ENCODE results near the gene LCK.

Gene LCK

DNA sequence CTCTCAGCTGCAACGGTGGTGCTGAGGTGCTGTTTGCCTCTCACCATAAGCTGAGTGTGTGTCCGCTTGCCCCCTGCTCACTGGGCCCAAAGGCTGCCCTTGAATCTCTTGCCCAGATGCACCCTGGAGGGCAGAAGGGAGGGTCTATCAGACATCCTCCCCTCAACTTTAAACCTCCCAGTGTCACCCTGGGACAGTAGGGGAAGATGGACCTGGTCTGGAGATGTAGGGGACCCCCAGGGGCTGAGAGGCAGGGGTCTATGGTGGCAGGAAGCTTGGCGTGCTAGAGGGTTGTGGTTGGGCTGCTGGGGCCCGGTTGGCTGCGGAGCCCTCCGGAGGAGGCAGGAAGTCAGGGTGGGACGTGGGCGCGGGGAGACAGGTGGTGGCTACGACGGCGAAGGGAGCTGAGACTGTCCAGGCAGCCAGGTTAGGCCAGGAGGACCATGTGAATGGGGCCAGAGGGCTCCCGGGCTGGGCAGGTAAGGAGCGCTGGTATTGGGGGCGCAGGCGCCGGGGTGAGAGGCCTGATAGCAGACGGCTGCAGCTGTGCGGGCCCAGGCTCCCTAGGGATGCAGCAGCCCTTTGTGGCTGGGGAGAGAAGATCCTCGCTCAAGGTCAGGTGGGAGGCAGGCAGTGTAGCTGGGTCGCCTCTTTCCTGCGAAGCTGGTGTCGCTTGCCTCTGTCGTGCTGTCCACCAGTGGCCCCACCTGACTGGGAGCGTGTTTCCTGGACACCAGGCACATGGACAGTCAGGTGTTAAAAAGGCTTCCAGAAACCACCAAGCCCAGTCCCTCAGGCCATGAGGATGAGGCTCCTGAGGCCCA is at the start of gene LCK:
TSS of gene LCK (plus strand) at position 373 of the 824 bp plus-strand sequence. CDS start 23,065 bp downstream, outside the sequence.
- no peak for DNase-seq (ENCODE audit: low spot score)

DNA sequence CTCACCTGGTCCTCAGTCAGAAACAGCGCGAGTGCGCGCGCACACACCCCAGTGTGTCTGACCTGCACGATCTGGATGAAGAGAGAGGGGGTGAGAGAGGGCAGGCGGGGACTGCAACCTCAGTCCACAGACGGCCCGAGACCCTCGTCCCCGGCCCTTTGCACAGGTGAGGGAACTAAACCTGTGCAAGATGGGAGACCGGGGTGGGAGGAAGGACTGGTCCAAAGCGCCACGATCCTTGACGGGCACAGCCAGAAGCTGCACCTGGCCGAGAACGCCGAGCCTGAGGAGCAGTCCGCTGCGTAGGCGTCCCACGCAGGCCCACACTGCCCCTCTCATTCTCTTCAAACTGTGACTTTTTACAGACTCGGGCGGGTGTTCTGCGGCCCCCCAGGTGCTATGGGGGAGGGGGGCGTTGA is 46.1 kb upstream of the LCK start:
- no peak for DNase-seq (ENCODE audit: low spot score)

DNA sequence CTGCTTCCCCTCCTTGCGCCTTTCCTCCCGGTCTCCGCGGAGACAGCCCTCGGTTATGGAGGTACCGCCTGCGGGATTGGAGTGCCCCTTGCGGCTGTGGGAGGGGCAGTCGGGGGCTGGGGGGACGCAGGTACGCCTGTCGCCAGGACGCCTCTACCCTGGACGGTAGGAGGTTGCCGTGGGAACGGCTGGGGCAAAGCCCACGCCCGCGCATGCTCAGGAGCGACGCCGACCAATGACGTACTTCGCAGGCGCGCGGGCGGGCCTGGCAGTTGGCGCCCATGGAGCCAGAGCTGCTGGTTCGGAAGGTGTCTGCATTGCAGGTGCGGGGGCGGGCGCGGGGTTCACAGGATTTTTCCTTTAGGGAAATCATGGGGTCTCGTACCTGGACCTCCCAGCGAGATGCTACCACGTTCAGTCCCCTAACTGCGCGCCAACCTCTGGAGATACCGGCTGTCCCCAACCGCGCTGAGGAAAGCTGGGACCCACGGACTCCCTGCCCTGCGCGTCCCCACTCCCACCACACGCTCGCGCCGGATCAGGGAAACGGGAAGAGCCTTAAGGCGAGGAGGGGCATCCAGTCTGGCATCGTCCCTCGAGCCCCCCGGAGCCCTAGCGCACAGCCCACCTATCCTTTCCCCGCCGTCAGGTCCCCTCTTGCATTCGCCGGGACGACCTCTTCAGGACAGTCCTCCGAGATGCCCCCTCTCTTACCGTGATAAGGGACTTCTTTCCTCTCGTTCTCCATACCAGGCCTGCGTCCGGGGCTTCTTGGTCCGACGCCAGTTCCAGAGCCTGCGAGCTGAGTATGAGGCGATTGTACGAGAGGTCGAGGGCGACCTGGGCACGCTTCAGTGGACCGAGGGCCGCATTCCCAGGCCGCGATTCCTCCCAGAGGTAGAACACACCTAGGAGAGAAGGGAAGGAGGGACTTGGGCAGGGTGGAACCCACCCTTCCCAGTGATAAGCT is 45.4 kb upstream of the LCK start, which contains the start of gene IQCC:
TSS of gene IQCC (plus strand) at position 271 of the 970 bp plus-strand sequence. CDS start at position 282, 11 bp downstream.
- peak; percentile 90 for DNase-seq (ENCODE audit: low spot score)

DNA sequence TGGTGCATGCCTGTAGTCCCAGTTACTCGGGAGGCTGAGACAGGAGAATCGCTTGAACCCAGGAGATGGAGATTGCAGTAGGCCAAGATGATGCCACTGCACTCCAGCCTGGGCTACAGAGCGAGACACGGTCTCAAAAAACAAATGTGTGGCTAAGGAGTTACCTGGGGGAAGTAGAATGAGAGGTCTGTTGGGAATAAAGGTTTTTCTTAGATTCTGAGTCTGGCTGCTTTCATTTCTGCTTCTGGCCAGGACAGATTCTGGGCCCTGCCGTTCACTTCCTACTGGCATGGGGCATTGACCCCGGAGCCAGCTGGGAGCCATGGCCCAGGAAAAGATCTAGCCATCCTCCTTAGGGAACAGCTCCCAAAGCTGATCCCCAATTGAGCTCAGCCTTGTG is 42.6 kb upstream of the LCK start:
- DNase-seq (ENCODE audit: low spot score): no peak

DNA sequence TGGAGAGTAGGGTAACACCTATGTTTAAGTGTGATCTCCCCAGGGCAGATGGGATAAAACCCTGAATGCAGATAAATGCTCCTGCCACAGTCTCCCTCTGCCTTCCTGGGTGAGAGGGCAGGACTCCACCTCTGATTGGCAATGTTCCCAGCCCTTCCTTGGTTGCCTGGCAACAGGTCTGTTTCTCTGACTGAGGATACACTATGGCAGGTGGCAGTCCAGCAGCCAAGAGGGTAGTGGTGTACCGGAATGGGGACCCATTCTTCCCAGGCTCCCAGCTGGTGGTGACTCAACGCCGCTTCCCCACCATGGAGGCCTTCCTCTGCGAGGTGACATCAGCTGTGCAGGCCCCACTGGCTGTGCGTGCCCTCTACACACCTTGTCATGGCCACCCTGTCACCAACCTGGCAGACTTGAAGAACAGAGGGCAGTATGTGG is 42.2 kb upstream of the LCK start, which contains the start of gene DCDC2B:
TSS of gene DCDC2B (plus strand) at position 199 of the 438 bp plus-strand sequence. CDS start at position 204, 5 bp downstream.
- no peak for DNase-seq (ENCODE audit: low spot score)

DNA sequence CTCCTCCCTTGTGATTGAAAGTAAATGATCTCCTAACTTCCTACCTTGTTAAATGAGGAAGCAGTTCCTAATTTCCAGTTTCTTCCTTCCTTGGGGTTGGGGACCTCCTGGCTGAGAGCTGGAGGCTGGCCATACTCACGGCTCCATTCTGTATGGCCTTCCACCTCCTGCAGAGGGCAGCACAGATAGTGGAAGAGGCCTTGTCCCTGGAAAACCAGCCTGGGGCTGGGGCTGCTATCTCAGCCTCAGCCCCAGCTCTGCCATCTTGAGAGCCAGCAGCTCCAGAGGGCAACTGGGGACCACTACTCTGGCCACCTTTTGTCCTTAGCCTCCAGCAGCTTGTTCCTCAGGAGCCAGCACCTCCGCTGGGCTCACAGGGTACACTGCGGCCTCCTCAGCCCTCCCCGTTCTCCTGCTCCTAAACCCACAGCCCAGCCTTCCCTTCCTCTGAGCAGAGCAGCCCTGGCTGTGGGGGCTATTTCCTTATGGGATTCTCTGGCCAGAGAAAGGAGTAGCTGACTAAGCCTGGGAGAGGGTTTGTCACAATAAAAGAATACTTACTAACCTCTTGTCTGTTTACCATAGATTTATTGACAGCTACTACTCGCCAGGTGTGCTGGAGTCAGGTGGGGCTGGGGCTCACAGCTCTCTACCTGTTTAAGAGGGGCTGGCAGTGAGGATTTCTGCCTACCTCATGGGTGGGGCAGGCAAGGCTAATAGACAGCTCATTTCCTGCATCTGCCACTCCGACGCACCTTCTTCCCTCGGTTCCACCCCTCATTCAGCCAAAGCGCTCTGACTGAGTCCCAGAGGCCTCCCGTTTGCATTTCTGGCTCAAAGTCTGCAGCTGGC is 35.2 kb upstream of the LCK start:
- no peak for DNase-seq (ENCODE audit: low spot score)

DNA sequence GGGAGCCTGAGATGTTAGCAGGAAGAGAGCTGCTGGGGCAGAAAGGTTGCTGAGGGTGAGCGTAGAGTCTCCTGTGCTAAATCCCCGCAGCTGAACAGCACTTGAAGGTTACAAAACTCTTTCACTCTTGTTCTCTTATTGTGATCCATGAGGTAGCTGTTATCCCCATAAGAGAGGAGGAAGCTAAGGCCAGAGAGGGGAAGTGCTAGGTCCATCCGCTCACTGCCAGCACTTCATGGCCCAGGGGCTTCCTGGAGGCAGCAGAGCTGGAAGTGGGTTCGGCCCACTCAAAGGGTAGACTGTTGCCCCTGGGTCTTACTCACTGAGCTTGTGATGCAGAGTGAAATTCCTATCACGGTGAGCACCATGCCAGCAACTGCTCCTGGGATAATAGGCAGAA is 34.5 kb upstream of the LCK start:
- DNase-seq (ENCODE audit: low spot score): no peak

DNA sequence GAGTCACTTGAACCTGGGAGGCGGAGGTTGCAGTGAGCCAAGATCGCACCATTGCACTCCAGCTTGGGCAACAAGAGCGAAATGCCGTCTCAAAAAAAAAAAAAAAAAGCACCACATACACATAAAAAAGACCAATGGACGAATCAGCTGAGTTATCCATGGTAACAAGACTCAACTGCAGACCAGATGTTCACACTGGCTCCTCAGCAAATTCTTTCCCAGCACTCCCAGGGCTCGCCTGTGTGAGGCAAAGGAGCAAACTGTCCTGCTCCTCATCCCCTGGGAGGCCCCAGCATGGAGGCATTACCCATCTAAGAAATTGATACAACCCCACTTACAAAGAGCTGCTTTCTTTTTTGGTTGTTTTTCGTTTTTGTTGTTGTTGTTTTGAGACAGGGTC is 32.0 kb upstream of the LCK start:
- no peak for DNase-seq (ENCODE audit: low spot score)

DNA sequence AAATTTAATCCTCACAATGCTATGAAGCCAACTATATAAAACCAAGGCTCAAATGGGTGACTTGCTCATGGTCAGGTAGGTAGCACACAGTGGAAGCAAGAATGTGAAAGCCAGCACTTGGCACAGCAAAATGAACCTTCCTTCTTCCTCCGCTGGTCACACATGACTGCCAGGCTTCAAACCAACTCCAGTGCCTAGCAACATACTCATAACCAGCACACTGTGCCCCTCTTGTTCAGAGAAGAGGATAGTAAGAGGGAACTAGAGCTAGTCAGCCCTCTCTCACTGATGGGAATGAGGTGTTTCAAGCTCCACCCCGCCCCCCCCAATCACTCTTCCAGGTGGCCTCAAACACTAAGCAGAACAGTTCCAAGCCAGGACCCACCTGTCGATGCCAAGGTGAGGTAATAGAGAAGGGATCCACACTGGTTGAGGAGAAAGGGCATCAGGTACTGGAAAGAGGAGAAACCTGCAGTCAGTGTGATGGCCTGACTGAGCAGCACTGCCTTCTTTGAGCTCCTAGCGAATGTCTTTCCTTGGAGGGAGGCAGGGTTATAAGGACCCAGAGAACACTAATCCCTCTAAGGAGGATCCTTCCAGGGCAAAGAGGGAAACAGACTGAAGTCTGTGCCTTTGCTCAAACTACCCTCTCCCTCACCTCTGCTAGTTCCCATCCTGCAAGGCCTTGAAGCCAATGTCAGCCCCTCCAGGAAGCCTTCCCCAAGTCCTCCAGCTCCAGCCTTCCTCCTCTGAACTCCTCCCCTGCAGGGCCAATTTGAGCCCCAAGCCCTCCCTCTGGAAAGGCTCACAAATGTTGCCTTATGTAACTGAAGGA is 30.1 kb upstream of the LCK start:
- no peak for DNase-seq (ENCODE audit: low spot score)

DNA sequence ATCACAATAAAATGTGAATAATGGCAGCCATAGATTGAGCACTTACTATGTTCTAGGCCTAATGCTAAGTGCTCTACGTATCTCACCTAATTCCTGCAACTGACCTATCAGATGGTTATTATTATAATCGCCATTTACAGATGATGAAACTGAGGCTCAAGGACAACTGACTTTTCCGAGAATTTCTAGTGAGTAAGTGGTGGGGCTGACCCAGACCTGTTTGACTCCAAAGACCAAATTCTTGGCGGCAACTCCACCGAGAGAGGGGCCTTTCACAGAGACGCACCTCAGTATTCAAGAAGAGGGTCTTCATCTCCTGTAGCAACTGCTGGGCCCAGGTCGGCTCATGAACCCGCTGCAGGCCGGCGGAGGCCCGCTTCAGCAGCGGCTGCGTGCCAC is 29.5 kb upstream of the LCK start:
- no peak for DNase-seq (ENCODE audit: low spot score)

DNA sequence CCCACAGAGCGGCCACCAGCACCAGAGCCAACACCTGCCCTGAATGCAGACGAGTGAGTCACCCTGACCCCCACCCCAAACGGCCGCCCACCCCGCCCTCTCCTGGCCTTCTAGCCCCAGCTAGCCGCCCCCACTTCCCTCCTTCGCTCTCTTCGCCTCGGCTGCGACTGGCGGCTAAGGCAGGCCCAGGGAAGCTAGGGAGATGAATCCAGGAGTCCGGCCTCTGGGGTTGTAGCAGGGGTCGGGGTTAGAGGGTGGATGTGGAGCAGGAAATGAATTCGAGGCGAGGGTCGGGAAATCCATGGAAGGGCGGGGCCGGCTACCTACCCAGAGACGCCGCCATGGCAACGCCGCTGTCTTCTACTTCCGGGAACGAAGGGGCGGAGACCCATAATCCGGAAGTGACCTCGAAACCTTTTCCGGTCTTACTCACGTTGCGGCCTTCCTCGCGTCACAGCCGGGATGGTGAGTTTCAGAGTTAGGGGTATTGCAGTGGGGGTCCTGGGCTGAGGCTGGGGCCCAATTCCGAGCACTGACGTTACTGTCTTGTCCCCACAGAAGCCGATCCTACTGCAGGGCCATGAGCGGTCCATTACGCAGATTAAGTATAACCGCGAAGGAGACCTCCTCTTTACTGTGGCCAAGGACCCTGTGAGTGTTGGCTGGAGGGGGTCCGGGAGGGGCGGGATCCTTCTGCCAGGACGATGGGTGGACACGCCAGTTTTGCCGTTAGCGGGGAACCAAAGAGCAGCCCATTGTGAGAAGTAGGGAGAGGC is 28.9 kb upstream of the LCK start, which contains the start of the genes EIF3I and TMEM234:
TSS of gene EIF3I (plus strand) at position 428 of the 776 bp plus-strand sequence. CDS start at position 463, 35 bp downstream.
TSS of gene TMEM234 (minus strand) at position 374 of the 776 bp plus-strand sequence. CDS start at position 343, 31 bp downstream.
- DNase-seq (ENCODE audit: low spot score): peak; percentile 95

DNA sequence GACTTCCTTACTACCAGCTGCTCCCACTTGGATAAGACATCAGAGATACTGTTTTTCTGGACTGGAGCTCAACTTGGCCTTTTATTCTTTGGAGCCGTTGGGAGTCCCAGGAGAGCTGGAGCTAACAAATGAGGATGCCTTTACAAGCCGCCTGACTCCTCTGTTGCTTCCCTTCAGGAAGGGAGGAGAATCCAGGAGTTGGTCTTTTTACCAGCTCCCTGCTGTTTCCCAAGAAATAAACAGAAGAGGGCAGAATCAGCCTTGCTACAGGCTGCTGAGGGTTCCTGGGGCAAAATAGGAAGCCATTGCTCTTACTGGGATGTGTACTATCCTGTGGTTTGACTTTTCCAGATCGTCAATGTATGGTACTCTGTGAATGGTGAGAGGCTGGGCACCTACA is 27.4 kb upstream of the LCK start:
- DNase-seq (ENCODE audit: low spot score): no peak

DNA sequence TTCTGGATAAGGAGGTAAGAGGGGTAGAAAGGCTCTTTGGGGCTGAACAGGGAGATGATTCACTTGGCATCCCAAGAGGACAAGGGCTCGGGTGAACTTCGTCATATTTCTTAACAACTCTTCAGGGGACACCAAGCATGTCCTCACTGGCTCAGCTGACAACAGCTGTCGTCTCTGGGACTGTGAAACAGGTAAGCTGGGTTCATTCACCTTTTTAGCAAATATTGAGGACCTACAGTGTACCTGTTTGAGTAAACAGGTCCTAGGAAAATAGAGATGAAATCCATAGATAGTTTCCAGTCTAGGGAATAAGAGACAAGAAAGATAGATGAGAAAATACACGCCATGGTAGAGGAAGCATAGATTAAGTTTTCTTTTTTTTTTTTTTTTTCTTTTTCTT is 26.8 kb upstream of the LCK start:
- DNase-seq (ENCODE audit: low spot score): no peak

DNA sequence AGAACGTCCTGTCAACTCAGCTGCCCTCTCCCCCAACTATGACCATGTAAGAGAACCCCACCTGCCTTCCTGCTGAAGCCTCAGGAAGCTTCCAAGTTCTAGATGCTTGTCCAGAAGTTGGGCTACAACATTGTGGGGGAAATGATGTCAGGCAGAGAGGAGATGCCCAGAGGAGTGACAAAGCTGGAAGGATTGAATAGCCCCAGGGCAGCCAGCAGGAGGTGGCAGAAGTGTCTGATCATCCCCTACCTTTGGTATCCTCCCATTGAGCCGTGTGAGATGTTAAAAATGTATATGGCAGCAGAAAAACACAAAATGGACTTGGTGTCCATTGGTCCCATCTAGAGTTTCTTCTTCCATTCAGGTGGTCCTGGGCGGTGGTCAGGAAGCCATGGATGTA is 22.3 kb upstream of the LCK start:
- DNase-seq (ENCODE audit: low spot score): no peak

DNA sequence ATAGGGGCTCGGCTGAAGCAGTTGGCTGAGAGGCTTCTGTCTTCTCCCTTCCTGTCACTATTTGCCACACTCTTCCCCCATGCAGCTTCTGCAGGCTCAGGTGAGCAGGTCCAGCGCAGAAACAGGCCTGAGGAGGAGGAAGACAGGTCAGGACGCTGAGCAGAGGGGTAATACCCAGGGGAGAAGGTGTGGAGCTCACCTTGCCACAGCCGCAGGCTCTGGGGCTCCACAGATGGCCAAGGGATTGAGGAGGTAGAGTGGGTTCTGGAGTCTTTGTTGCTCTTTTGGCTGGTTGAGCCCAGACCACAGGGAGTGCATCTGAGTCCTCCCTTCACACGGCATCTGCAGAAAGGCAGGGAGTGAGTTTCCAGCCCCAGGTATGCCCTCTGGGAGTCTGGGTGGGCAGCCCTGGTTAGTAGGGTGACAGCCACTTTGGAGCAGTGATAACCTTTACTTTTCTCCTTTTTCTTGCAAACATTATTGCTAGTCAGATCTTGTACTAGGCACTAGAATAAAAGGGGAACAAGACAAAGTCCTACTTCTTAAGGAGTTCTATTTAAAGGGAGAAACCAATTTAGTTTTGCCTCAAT is 19.1 kb upstream of the LCK start:
- DNase-seq (ENCODE audit: low spot score): no peak

DNA sequence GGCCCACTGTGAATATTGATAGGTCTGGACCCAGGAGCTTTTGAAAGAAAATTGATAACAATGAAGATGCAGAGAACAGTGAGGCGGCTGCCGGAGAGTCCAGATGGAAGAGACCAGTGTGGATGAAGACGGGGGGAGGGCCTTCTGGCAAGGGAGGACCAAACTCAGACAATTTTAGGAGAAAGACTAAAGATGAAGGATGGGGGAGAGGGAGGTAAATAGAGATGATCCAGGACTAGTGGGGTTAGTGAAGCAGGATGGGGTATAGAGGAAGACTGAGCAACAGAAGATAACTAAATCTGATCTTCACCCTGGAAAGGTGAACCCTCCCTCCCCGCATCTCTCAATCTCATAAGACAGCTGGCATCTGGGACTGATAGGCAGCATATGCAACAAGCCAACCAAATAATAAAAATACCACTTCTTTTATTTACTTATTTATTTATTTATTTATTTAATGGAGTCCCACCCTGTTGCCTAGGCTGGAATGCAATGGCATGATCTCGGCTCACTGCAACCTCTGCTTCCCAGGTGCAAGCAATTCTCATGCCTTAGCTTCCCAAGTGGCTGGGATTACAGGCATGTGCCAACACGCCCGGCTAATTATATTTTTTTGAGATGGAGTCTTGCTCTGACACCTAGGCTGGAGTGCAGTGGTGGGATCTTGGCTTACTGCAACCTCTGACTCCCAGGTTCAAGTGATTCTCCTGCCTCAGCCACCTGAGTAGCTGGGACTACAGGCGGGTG is 18.3 kb upstream of the LCK start:
- DNase-seq (ENCODE audit: low spot score): no peak

DNA sequence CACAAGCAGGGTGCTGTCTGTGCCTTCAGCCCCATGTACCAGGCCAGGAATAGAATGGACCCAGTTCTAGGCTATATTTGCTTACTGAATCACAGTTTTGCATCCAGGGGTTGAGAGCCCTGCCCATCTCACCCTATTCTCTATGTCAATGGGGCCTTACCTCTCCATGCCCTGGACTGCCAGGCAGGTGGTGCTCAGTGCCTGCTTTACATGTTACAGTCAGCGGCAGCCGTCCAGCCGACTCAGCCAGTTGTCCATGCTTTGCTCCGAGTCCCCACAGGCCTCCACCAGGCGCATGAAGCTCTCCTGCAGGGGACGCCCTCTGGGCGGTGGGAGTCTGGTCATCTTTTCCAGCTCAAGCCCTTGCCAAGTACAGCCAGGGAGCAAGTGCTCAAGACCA is 16.3 kb upstream of the LCK start:
- DNase-seq (ENCODE audit: low spot score): no peak

DNA sequence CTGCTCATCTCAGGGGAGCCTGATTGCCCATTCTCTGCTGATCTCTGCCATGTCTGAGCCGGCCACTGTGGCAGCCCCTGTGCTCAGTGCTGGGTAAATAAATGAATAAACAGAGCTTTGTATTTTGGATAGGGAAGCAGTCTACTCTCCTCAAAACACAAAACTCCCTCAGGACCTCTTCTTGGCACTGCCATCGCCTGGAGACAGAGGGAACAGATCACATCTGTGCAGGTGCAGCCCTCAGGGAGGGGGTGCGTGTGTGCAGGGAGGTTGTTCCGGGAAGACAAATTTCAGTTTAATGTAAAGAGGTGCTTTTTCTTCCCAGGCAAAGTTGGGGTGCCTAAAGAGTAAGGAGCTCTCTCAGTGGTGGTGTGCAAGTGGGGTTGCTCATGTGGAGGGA is 11.7 kb upstream of the LCK start:
- no peak for DNase-seq (ENCODE audit: low spot score)

DNA sequence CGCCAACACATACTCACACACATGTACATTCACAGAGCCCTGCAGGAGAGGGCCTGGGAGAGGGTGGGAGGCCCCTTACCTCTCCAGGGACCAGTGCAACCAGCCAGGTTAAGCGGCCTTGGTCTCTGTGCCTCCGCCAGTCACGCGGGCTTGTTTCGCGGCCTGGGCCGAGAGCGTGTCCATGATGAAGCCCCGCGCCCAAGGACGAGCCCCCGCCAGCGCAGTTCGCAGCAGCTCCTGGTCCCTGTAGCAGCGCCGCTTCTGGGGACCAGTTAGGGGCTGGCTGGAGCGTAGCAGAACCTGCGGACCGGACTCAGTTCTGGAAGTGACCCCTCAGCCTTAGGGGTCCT is 11.3 kb upstream of the LCK start:
- no peak for DNase-seq (ENCODE audit: low spot score)
